Adipose tissue (tissue), 3 donors: ENCODE results near the gene CCNL1. TPM values are rescaled to one million over a fixed set of nuclear protein-coding genes. Genes with fewer than 3 reads are reported as not detected.
"Not testable (repeated sequence)": the region's sequence is repeated elsewhere in the genome, so short reads cannot be mapped to it uniquely, and the experiment has no call there.

ENCODE experiments used
- H3K27ac ChIP-seq: one replicate; pipeline ENCODE4 v1.5.1; 2013; ENCODE audit warnings: low read depth, low read length
- WGBS, 3 donors: extraction: QIAGEN DNeasy Blood & Tissue Kit; methylation state at CpG; one replicate each; pipeline ENCODE4 v1.1.7; 2013; 5-methylcytosine and 5-hydroxymethylcytosine counted together
- polyA plus RNA-seq, 3 donors: library from polyadenylated mRNA; stranded (reverse); fragments of 200-250 nt; gene quantifications; one replicate each; pipeline ENCODE4 v1.2.3, GENCODE V29; 2013
- donor health status: healthy with polysubstance abuse.
- donor health status: Bipolar disorder and iron deficiency.
- donor health status: healthy.

Gene CCNL1
- polyA plus RNA-seq, 3 donors: 50.9 to 277 (median 118) TPM

GRCh38 chr3:157116017-157116416 is 43.9 kb downstream of the CCNL1 start:
- 84 to 86% (median 85%) methylated on average over 4 of the region's 4 CpGs for WGBS, 3 donors
- no peak overlapping the region for H3K27ac ChIP-seq

- WGBS, 3 donors: 51 to 72% (median 70%) methylated on average over 10 of the region's 10 CpGs
- H3K27ac ChIP-seq: no peak overlapping the region
Measured at GRCh38 chr3:157115069-157116006, 44.6 kb downstream of the CCNL1 start.

- no peak overlapping the region for H3K27ac ChIP-seq
- WGBS, 3 donors: 75 to 94% (median 93%) methylated on average over 3 of the region's 3 CpGs
Measured at GRCh38 chr3:157113832-157114505, 46.0 kb downstream of the CCNL1 start.

- 86 to 91% (median 88%) methylated on average over 4 of the region's 4 CpGs for WGBS, 3 donors
- H3K27ac ChIP-seq: no peak overlapping the region
Measured at GRCh38 chr3:157112536-157112935, 47.4 kb downstream of the CCNL1 start.

GRCh38 chr3:157111518-157111917 is 48.4 kb downstream of the CCNL1 start:
- WGBS, 3 donors: 64 to 72% (median 68%) methylated on average over 2 of the region's 2 CpGs
- H3K27ac ChIP-seq: no peak overlapping the region

GRCh38 chr3:157110761-157111278 is 49.1 kb downstream of the CCNL1 start:
- WGBS, 3 donors: 60 to 67% (median 66%) methylated on average over 6 of the region's 6 CpGs
- H3K27ac ChIP-seq: no peak overlapping the region

- WGBS, 3 donors: 82 to 88% (median 86%) methylated on average over 7 of the region's 7 CpGs
Measured at GRCh38 chr3:157109267-157110141, 50.4 kb downstream of the CCNL1 start.

GRCh38 chr3:157107644-157108133 is 52.3 kb downstream of the CCNL1 start:
- 47 to 63% (median 61%) methylated on average over 5 of the region's 5 CpGs for WGBS, 3 donors
- no peak overlapping the region for H3K27ac ChIP-seq

More at GRCh38 chr3:157109267-157110141, 50.4 kb downstream of the CCNL1 start:
- H3K27ac ChIP-seq: no peak overlapping the region

- WGBS, 3 donors: 39 to 88% (median 78%) methylated on average over 2 of the region's 2 CpGs
- no peak overlapping the region for H3K27ac ChIP-seq
Measured at GRCh38 chr3:157107037-157107436, 52.9 kb downstream of the CCNL1 start.

GRCh38 chr3:157104928-157105652 is 54.9 kb downstream of the CCNL1 start:
- H3K27ac ChIP-seq: no peak overlapping the region
- WGBS, 3 donors: 62 to 66% (median 65%) methylated on average over 7 of the region's 7 CpGs

- 59 to 69% (median 59%) methylated on average over 4 of the region's 4 CpGs for WGBS, 3 donors
- no peak overlapping the region for H3K27ac ChIP-seq
Measured at GRCh38 chr3:157104521-157104920, 55.4 kb downstream of the CCNL1 start.

GRCh38 chr3:157103860-157104259 is 56.1 kb downstream of the CCNL1 start:
- 82 to 90% (median 82%) methylated on average over 2 of the region's 2 CpGs for WGBS, 3 donors
- no peak overlapping the region for H3K27ac ChIP-seq

GRCh38 chr3:157103280-157103679 is 56.7 kb downstream of the CCNL1 start:
- H3K27ac ChIP-seq: no peak overlapping the region
- WGBS, 3 donors: 82 to 87% (median 82%) methylated on average over 2 of the region's 2 CpGs

GRCh38 chr3:157102595-157102994 is 57.4 kb downstream of the CCNL1 start:
- WGBS, 3 donors: 96 to 100% (median 96%) methylated on average over 1 of the region's 1 CpG
- H3K27ac ChIP-seq: not testable (repeated sequence)

- H3K27ac ChIP-seq: no peak overlapping the region
- 94 to 98% (median 98%) methylated on average over 3 of the region's 3 CpGs for WGBS, 3 donors
Measured at GRCh38 chr3:157102098-157102497, 57.8 kb downstream of the CCNL1 start.

- whole genome bisulfite sequencing, 3 donors: 70 to 92% (median 81%) methylated on average over 2 of the region's 2 CpGs
- H3K27ac ChIP-seq: no peak overlapping the region
Measured at GRCh38 chr3:157101486-157101885, 58.5 kb downstream of the CCNL1 start.

GRCh38 chr3:157100608-157101396 is 59.1 kb downstream of the CCNL1 start:
- WGBS, 3 donors: 80 to 86% (median 81%) methylated on average over 8 of the region's 8 CpGs
- no peak overlapping the region for H3K27ac ChIP-seq
